K562 (cell line): ENCODE measurements around the gene MAP7D1. TPM values are rescaled to one million over a fixed set of nuclear protein-coding genes. Genes with fewer than 3 reads are reported as not detected.

Experiments
- BACH1 ChIP-seq: fragments of 200-800 bp; sonication (Bioruptor generic); IDR thresholded peaks from 2 replicates; pipeline ENCODE4 v1.6.1; 2016; ENCODE audit warnings: missing genetic modification characterization, missing compliant biosample characterization
- C11orf30 ChIP-seq: fragments of 450-650 bp; IDR thresholded peaks from 2 replicates; pipeline ENCODE4 v1.6.1; 2016; ENCODE audit warnings: low read depth, mild to moderate bottlenecking
- CCNT2 ChIP-seq: IDR thresholded peaks from 2 replicates; pipeline ENCODE4 v1.6.1; 2011; ENCODE audit warnings: borderline replicate concordance, low read depth, mild to moderate bottlenecking, moderate library complexity, mixed read lengths, low read length; ENCODE audit not compliant: insufficient read length; ENCODE audit errors: extremely low read depth
- ETS2 ChIP-seq: IDR thresholded peaks from 2 replicates; pipeline ENCODE4 v1.6.1; 2016; ENCODE audit warnings: borderline replicate concordance, missing genetic modification characterization, mild to moderate bottlenecking, moderate library complexity, missing compliant biosample characterization; ENCODE audit not compliant: poor library complexity, severe bottlenecking
- FUS ChIP-seq: fragments of 200-400 bp; formaldehyde crosslinking; optimal IDR thresholded peaks from 2 replicates; pipeline ENCODE3; 2017; ENCODE audit warnings: low read depth, low read length
- GATAD2B ChIP-seq: fragments of 450-650 bp; IDR thresholded peaks from 2 replicates; pipeline ENCODE4 v1.6.1; 2017; ENCODE audit warnings: mild to moderate bottlenecking, borderline replicate concordance
- HDAC1 ChIP-seq, 2 experiments: fragments of 450-650 bp; IDR thresholded peaks; 2 replicates each; pipeline ENCODE4 v1.6.1; 2016 to 2017; ENCODE audit warnings: inconsistent platforms in 1 of 2, mild to moderate bottlenecking in 1 of 2, moderate library complexity in 1 of 2
- IRF2 ChIP-seq: sonication (generic); formaldehyde crosslinking; IDR thresholded peaks from 2 replicates; pipeline ENCODE4 v1.8.1; 2022; ENCODE audit warnings: mild to moderate bottlenecking, missing genetic modification reagents
- KAT7 ChIP-seq: sonication (generic); formaldehyde crosslinking; IDR thresholded peaks from 2 replicates; pipeline ENCODE4 v1.8.0; 2022; ENCODE audit warnings: missing genetic modification reagents, mild to moderate bottlenecking, borderline replicate concordance
- KLF10 ChIP-seq: fragments of 250-450 bp; sonication (Bioruptor Pico); IDR thresholded peaks from 2 replicates; pipeline ENCODE4 v1.6.1; 2021; ENCODE audit warnings: matching md5 sums
- KLF13 ChIP-seq: fragments of 450-650 bp; IDR thresholded peaks from 2 replicates; pipeline ENCODE4 v1.6.1; 2016; ENCODE audit warnings: missing genetic modification characterization, low read depth, mild to moderate bottlenecking, missing compliant biosample characterization, moderate library complexity, borderline replicate concordance
- MCM2 ChIP-seq: fragments of 450-650 bp; IDR thresholded peaks from 2 replicates; pipeline ENCODE4 v1.6.1; 2017; ENCODE audit warnings: low read depth, mild to moderate bottlenecking
- POLR2B ChIP-seq: fragments of 450-650 bp; IDR thresholded peaks from 2 replicates; pipeline ENCODE4 v1.6.1; 2018; ENCODE audit warnings: low read depth; ENCODE audit not compliant: partially characterized antibody
- SIX5 ChIP-seq, 2 experiments: IDR thresholded peaks; 2 replicates each; pipeline ENCODE4 v1.6.1; 2011; ENCODE audit warnings: low read length in 2 of 2, borderline replicate concordance in 1 of 2, low read depth in 1 of 2, mild to moderate bottlenecking in 1 of 2, moderate library complexity in 1 of 2; ENCODE audit not compliant: insufficient read depth in 1 of 2
- TGIF2 ChIP-seq: sonication (generic); formaldehyde crosslinking; IDR thresholded peaks from 2 replicates; pipeline ENCODE4 v1.8.1; 2022; ENCODE audit warnings: mild to moderate bottlenecking, missing genetic modification reagents, moderate library complexity
- ZC3H4 ChIP-seq: sonication (generic); formaldehyde crosslinking; IDR thresholded peaks from 2 replicates; pipeline ENCODE4 v1.9.0; 2021; ENCODE audit warnings: missing genetic modification reagents, borderline replicate concordance
- ZNF584 ChIP-seq: fragments of 200-800 bp; sonication (Bioruptor generic); IDR thresholded peaks from 2 replicates; pipeline ENCODE4 v1.6.1; 2016; ENCODE audit warnings: low read depth, mild to moderate bottlenecking, missing genetic modification characterization, missing compliant biosample characterization
- ZNF589 ChIP-seq: fragments of 200-800 bp; sonication (Bioruptor generic); IDR thresholded peaks from 2 replicates; pipeline ENCODE4 v1.6.1; 2016; ENCODE audit warnings: low read depth, missing genetic modification characterization, missing compliant biosample characterization
- polyA plus RNA-seq, 8 experiments: library from polyadenylated mRNA; depleted of rRNA in 4 of 8; stranded (reverse) in 5 of 8; unstranded in 3 of 8; fragments of >200 nt; fragmentation: Nextera tagmentation in 2 of 8; fragmentation: Illumina TruSeq in 1 of 8; extraction: Ambion mirVana in 2 of 8; extraction: Trizol in 1 of 8; gene quantifications; 2 replicates each; pipeline versions ENCODE4 v1.2.1 to v1.2.3, GENCODE V29; 2011 to 2014; ENCODE audit warnings: inconsistent platforms in 1 of 8, missing spikeins in 1 of 8
- total RNA-seq, 7 experiments: library from RNA; depleted of rRNA in 6 of 7; stranded (reverse); fragments of >200 nt in 6 of 7; fragmentation: Illumina TruSeq in 2 of 7; extraction: Trizol in 2 of 7; gene quantifications; 2 replicates each; pipeline versions ENCODE4 v1.2.1 to v1.2.3, GENCODE V29; 2011 to 2021; ENCODE audit warnings: low replicate concordance in 1 of 7
- TF ChIP-seq, protein P1 (sequence below): fragments of 200-800 bp; sonication (Bioruptor generic); IDR thresholded peaks from 2 replicates; pipeline ENCODE4 v1.6.1; 2016; ENCODE audit warnings: missing genetic modification characterization, missing compliant biosample characterization
- TF ChIP-seq, protein P2 (sequence below): sonication (generic); formaldehyde crosslinking; IDR thresholded peaks from 2 replicates; pipeline ENCODE4 v1.8.0; 2022; ENCODE audit warnings: mild to moderate bottlenecking, missing genetic modification reagents
- TF ChIP-seq, protein P3 (sequence below): sonication (generic); formaldehyde crosslinking; IDR thresholded peaks from 2 replicates; pipeline ENCODE4 v1.9.0; 2022; ENCODE audit warnings: mild to moderate bottlenecking, missing genetic modification reagents

The MAP7D1 gene
- total and polyA plus RNA-seq, 9 of the 15 experiments (the other 6 are each of a cell fraction or from before 2014, with no cell fraction given), result 3.6 to 108 (median 34.5) TPM

DNA sequence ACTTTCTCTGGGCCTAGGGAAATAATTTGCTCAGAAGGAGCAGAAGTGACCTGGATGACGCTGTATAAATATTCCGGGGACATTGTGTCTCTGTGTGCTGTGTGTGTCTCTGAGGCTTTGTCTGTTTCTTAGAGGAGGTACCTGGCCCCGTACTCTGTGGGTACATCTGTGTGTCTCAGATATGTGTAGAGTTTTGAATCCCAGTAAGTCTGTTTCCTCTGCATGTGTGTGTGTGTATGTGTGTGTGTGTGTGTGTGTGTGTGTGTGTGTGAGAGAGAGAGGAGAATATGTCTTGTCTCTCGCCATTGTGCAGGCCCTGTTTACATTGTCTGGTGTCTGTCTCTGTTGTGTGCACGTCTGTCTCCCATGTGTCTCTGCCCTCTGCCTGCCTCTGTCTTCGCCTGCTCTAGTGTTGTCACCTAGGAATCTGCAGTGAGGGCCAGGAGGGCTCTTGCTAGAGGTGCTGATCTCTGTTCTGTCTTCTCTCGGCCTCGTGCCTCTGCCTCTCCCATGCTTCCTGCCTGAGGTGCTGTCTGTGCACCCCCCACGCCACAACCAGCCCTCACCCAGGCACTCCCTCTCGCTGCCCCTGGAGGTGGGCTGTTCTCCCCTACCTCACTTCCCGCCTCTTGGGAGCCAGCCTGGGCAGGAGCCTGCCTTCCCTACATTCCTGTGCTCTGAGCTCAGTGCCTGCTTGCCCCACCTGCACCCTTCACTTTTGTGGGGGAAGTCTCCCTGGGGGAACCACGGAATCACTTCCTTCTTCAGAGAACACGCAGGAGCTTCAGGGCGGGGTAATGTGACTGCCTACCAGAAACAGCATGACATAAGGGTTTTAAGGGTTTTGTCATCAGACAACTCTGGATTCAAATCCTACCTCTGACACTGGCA, 5.9 kb downstream of the MAP7D1 start (continued):
- TF ChIP-seq, protein P1, sequence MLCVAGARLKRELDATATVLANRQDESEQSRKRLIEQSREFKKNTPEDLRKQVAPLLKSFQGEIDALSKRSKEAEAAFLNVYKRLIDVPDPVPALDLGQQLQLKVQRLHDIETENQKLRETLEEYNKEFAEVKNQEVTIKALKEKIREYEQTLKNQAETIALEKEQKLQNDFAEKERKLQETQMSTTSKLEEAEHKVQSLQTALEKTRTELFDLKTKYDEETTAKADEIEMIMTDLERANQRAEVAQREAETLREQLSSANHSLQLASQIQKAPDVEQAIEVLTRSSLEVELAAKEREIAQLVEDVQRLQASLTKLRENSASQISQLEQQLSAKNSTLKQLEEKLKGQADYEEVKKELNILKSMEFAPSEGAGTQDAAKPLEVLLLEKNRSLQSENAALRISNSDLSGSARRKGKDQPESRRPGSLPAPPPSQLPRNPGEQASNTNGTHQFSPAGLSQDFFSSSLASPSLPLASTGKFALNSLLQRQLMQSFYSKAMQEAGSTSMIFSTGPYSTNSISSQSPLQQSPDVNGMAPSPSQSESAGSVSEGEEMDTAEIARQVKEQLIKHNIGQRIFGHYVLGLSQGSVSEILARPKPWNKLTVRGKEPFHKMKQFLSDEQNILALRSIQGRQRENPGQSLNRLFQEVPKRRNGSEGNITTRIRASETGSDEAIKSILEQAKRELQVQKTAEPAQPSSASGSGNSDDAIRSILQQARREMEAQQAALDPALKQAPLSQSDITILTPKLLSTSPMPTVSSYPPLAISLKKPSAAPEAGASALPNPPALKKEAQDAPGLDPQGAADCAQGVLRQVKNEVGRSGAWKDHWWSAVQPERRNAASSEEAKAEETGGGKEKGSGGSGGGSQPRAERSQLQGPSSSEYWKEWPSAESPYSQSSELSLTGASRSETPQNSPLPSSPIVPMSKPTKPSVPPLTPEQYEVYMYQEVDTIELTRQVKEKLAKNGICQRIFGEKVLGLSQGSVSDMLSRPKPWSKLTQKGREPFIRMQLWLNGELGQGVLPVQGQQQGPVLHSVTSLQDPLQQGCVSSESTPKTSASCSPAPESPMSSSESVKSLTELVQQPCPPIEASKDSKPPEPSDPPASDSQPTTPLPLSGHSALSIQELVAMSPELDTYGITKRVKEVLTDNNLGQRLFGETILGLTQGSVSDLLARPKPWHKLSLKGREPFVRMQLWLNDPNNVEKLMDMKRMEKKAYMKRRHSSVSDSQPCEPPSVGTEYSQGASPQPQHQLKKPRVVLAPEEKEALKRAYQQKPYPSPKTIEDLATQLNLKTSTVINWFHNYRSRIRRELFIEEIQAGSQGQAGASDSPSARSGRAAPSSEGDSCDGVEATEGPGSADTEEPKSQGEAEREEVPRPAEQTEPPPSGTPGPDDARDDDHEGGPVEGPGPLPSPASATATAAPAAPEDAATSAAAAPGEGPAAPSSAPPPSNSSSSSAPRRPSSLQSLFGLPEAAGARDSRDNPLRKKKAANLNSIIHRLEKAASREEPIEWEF, result no peak
- TF ChIP-seq KAT7, result no peak
- TF ChIP-seq ETS2 (tag), result no peak
- TF ChIP-seq KLF10 (CRISPR knock-in tag), result no peak
- no peak for TF ChIP-seq FUS
- TF ChIP-seq IRF2 (CRISPR knock-in tag), result no peak
- no peak for TF ChIP-seq KLF13 (tag)
- TF ChIP-seq SIX5 (IDR thresholded peaks at IDR 0.05; ENCODE audit: borderline replicate concordance in 1 of 2, insufficient read depth in 1 of 2, low read depth in 1 of 2, low read length in 2 of 2), result no peak
- TF ChIP-seq, protein P2, sequence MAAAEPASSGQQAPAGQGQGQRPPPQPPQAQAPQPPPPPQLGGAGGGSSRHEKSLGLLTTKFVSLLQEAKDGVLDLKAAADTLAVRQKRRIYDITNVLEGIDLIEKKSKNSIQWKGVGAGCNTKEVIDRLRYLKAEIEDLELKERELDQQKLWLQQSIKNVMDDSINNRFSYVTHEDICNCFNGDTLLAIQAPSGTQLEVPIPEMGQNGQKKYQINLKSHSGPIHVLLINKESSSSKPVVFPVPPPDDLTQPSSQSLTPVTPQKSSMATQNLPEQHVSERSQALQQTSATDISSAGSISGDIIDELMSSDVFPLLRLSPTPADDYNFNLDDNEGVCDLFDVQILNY (CRISPR knock-in tag), result peak; percentile 20; the same call in 1 of the 2 replicates
- TF ChIP-seq TGIF2 (CRISPR knock-in tag), result no peak
- no peak; the same call in 1 of the 2 replicates for TF ChIP-seq ZC3H4
- TF ChIP-seq MCM2, result no peak
- no peak for TF ChIP-seq BACH1 (tag)
- no peak for TF ChIP-seq POLR2B
- TF ChIP-seq CCNT2, result no peak
- peak in 1 of 2 experiments; percentile 63; a peak in 2 of 4 replicates for TF ChIP-seq HDAC1 (IDR thresholded peaks at IDR 0.05)
- TF ChIP-seq ZNF584, result no peak; the same call in 1 of the 2 replicates
- TF ChIP-seq, protein P3, sequence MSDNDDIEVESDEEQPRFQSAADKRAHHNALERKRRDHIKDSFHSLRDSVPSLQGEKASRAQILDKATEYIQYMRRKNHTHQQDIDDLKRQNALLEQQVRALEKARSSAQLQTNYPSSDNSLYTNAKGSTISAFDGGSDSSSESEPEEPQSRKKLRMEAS (CRISPR knock-in tag), result peak; percentile 86
- no peak for TF ChIP-seq GATAD2B
- TF ChIP-seq ZNF589, result no peak
- 0 out of 2 replicates have a peak, but pooled peaks have one; percentile 23 for TF ChIP-seq C11orf30
